M059J (cell line): ENCODE data around the gene RGS5. TPM values are rescaled to one million over a fixed set of nuclear protein-coding genes. Genes with fewer than 3 reads are reported as not detected.
A peak's percentile ranks its signal among the peaks of the same experiment; 100 is the strongest.

Source experiments
- DNase-seq: peaks from one replicate; pipeline ENCODE4 v3.0.0-alpha.2; 2012; ENCODE audit warnings: low read depth
- total RNA-seq: library from RNA; depleted of rRNA; stranded (reverse); fragments of >200 nt; shearing (Covaris generic); gene quantifications from 2 replicates; pipeline ENCODE4 v1.2.3, GENCODE V29; 2014

The RGS5 gene
- total RNA-seq, 1 experiment from 2014 or later, result 7.0 TPM

DNA sequence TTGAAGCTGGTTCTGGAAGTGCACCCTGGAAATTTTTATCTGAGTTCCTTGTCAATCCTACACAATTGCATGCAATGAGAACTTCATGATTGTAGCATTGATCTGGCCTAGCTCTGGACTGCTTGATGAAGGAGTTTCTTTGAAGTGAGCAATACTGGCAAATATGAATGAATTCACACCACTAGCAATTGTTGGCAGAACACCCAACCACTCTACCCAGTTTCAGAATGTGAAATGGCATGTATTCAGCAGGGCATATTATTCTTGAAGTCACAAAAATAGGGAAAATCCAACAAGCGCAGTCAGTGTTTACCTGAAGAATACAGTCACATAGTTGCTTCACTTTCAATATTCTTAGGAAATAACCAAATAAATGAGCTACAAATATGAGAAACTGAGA, 57.3 kb downstream of the RGS5 start:
- no peak for DNase-seq

- no peak for DNase-seq
Observed at GRCh38 chr1:163144418-163144817, 58.3 kb downstream of the RGS5 start.

DNA sequence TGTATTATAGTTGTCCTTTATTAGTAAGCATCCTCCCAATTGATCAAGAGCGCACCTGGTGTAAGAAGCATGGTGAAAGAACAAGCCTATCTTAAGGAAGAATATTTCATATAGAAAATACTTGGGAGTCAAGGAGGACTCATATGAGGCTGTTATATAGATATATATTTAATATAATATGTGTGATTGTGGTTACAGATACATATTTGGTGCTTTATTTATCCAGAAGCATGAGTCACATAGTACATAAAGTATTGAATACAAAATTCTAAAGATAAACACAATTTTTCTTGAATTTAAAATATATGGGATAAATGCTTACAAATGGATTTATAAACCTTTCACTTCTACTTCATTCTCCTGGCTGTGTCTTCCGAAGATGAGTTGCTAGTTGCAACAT, 60.6 kb downstream of the RGS5 start:
- DNase-seq, result no peak

DNA sequence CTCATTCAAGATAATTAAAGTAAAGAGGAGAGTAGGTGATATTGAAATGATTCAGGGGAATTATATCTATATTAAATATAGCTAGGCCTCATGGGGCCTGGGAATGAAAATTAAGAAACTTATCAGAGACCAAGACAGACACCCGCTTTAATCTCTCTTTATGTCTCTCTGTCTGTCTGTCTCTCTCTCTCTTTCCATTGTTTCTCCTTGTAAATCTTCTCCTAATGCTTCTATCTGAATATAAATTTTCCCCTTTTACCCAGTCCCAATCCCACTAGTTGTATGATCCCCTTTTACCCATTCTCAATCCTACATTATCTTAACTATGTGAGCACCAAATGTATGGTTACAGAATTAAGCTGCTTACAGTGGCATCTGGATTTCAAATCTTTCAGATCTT, 61.2 kb downstream of the RGS5 start:
- DNase-seq, result no peak

GRCh38 chr1:163137556-163138265, 65.0 kb downstream of the RGS5 start:
- DNase-seq, result no peak

DNA sequence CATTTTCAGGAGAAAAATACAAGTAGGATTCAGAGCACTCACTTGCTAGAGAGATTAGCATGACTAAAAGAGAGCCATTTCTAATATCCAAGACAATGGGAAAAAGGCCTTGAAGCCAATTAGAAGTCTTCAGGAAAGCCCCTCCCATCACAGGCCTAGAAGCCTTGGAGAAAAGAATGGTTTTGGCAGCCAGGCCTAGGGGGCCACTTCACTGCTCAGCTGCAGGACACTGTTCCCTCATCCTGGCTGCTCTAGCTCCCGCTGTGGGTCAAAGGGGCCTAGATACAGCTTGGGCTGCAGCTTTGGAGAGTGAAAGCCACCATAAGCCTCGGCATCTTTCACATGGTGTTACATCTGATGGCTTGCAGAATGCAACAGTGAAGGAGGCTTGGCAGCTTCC, 70.7 kb downstream of the RGS5 start:
- no peak for DNase-seq

GRCh38 chr1:163130225-163130856, 72.4 kb downstream of the RGS5 start:
- DNase-seq, result no peak

- no peak for DNase-seq
Observed at GRCh38 chr1:163128282-163128681, 74.4 kb downstream of the RGS5 start.

- no peak for DNase-seq
Observed at GRCh38 chr1:163124812-163125211, 77.9 kb downstream of the RGS5 start.

- peak; percentile 37 for DNase-seq
Observed at GRCh38 chr1:163120372-163120771, 82.3 kb downstream of the RGS5 start.

- DNase-seq, result no peak
Observed at GRCh38 chr1:163119707-163120106, 83.0 kb downstream of the RGS5 start.

DNA sequence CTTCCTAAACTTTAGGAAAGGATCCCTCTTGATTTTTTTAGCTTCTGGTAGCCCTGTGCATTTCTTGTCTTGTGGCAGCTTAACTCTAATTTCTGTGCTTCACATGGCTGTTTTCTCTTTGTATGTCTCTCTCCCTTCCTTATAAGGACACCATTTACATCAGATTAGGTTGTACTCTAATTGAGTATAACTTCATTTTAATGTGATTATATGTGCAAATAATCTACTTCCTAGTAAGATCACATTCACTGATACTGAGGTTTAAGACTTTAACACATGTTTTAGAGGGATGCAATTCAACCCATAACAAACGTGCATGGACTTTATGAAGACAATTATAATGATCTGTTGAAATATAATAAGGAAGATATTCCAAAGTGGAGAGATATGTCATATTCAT, 86.8 kb downstream of the RGS5 start:
- no peak for DNase-seq

DNA sequence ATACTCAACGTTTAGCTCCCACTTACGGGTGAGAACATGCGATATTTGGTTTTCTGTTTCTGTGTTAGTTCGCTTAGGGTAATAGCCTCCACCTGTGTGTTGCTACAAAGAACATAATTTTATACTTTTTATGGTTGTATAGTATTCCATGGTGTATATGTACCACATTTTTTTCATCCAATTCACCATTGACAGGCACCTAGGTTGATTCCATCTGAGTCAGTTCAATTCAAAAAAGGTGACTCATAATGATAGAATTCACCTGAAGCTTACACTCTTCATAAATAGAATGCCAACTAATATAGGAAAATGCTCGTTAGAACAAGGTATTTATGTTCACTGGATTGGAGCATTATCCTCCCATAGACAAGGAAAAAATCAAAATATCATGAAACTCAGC, 95.1 kb downstream of the RGS5 start:
- no peak for DNase-seq

- no peak for DNase-seq
Observed at GRCh38 chr1:163106364-163106987, 96.2 kb downstream of the RGS5 start.

- no peak for DNase-seq
Observed at GRCh38 chr1:163104385-163105099, 98.2 kb downstream of the RGS5 start.

DNA sequence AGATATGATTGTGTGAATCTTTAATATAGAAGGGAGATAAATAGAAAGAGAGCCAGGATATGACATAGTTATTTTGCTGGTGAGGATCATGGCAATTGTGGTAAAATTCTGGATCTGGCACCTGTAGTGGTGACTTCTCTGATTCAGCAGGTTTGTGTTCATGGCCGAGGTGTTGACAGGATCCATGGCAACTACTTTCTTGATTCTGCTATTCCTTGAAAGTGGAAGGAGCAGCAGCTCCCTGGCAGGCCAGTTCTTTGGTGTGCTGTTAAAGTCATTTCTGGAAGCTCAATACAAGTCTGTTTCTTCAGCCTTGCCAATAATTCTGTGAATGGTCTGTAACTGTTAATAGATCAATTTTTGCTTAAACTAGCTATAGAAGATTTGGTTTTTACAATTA, 100.1 kb downstream of the RGS5 start:
- no peak for DNase-seq

DNA sequence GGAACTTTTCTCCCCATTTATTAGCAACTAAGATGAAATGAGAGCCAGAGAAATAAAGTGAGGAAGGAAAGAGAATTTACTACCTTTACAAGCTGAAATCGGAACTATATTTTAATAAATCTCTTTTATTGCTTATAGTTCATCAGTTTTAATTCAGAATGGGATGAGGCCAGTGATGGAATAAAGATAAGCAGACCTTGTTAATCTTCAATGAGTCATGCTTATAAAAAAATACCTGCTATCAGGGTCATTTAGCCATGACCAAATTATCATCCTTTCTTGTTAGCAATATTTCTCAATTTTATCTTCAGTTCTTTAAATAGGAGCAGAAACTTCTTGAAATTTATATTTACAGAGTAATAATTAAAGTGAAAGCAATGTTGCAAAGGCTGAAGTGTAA, 107.5 kb downstream of the RGS5 start:
- DNase-seq, result no peak

GRCh38 chr1:163094589-163094988, 108.1 kb downstream of the RGS5 start:
- no peak for DNase-seq

DNA sequence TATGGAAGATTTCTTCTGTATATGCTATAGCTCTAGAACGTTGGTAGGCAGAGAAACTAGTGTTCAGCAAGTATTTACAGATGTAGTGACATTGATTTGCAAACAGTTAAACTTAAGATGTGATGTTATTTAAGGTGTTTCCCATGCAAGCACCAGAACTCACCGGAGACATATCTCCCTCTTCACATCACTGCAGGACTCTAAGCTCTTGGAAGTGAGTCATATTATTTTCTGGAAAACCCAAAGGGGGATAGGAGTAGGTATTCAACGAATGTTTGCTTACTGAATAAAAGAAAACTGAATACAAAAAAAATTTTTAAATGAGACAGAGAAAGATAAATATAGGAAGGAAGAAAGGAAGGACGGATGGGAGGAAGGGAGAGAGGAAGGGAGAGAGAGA, 108.5 kb downstream of the RGS5 start:
- no peak for DNase-seq

- no peak for DNase-seq
Observed at GRCh38 chr1:163093579-163093978, 109.1 kb downstream of the RGS5 start.

GRCh38 chr1:163093169-163093568, 109.5 kb downstream of the RGS5 start:
- no peak for DNase-seq
